K562 (cell line): ENCODE measurements around the gene EML5. TPM values are rescaled to one million over a fixed set of nuclear protein-coding genes. Genes with fewer than 3 reads are reported as not detected.
A peak's percentile ranks its signal among the peaks of the same experiment; 100 is the strongest.

Experiments used
- ATAC-seq: fragments of 200-7000 bp; cut with Tn5 transposase; 3 replicates; pipeline ENCODE4 v1.9.1; 2020; ENCODE audit warnings: moderate library complexity
- BruUV-seq: library from RNA; stranded (reverse); fragments of 400-500 nt; replicated peaks from 2 replicates; lab custom pipeline; 2021; lab: Mats Ljungman, UMichigan
- CTCF ChIA-PET: fragments of 300-600 bp; formaldehyde crosslinking; extraction: SDS; loops from one replicate; lab custom pipeline; 2021; ENCODE audit warnings: low intra/inter-chr PET ratio; lab: Yijun Ruan, JAX
- POLR2A ChIA-PET: fragments of 300-600, 350-650 bp; sonication (Branson Sonifier 250); formaldehyde crosslinking; extraction: SDS; loops from one replicate; lab custom pipeline; 2021; ENCODE audit warnings: antibody characterized with exemption, inconsistent platforms; lab: Yijun Ruan, JAX
- DNase-seq, 4 experiments: peaks; one replicate each; pipeline versions ENCODE4 v3.0.0 to v3.0.0-alpha.2; 2011 to 2018; ENCODE audit warnings: low spot score in 3 of 4, mixed read lengths in 3 of 4; ENCODE audit errors: extremely low read depth in 1 of 4
- FAIRE-seq: peaks from 2 replicates; lab custom pipeline; 2011; peaks lifted over from hg19 to GRCh38; lab: Jason Lieb, UNC
- H2AFZ ChIP-seq: 2 replicates; pipeline ENCODE4 v1.6.0; 2011; ENCODE audit warnings: low read depth, low read length, control low read depth, inconsistent platforms
- H3K27ac ChIP-seq: fragments of 200-600 bp; 3 replicates; pipeline ENCODE4 v1.8.0; 2011; ENCODE audit warnings: low read depth, mild to moderate bottlenecking, control low read depth, inconsistent platforms, low read length, moderate library complexity, mixed read lengths; ENCODE audit errors: extremely low read depth
- H3K27me3 ChIP-seq, 2 experiments: fragments of 300-600 bp in 1 of 2; 2 replicates in 1 of 2; 3 replicates in 1 of 2; pipeline versions ENCODE4 v1.6.0 to v1.8.0; 2011; ENCODE audit warnings: inconsistent platforms in 2 of 2, low read length in 2 of 2, mild to moderate bottlenecking in 1 of 2, mixed read lengths in 1 of 2, moderate library complexity in 1 of 2; ENCODE audit not compliant: control insufficient read depth in 2 of 2, insufficient read depth in 2 of 2
- H3K36me3 ChIP-seq: fragments of 300-600 bp; 3 replicates; pipeline ENCODE4 v1.8.0; 2011; ENCODE audit warnings: mild to moderate bottlenecking, low read length, inconsistent platforms; ENCODE audit not compliant: control insufficient read depth, insufficient read depth
- H3K4me1 ChIP-seq, 2 experiments: fragments of 200-600 bp in 1 of 2; replicated peaks in 1 of 2; 2 replicates in 1 of 2; 3 replicates in 1 of 2; pipeline versions ENCODE4 v1.5.1 to v1.8.0; 2011; ENCODE audit warnings: inconsistent platforms in 2 of 2, low read length in 2 of 2, mild to moderate bottlenecking in 1 of 2, mixed read lengths in 1 of 2, moderate library complexity in 1 of 2; ENCODE audit not compliant: control insufficient read depth in 2 of 2, insufficient read depth in 2 of 2
- H3K4me2 ChIP-seq: 2 replicates; pipeline ENCODE4 v1.6.1; 2011; ENCODE audit warnings: low read length, control low read depth, inconsistent platforms, mixed read lengths; ENCODE audit not compliant: insufficient read depth
- H3K4me3 ChIP-seq: fragments of 200-600 bp; sonication (generic), shearing (Covaris generic); 2 replicates; pipeline ENCODE4 v1.5.1; 2016; ENCODE audit warnings: control low read depth, inconsistent platforms
- H3K79me2 ChIP-seq: fragments of 200-600 bp; 3 replicates; pipeline ENCODE4 v1.8.0; 2011; ENCODE audit warnings: low read length, inconsistent platforms; ENCODE audit not compliant: control insufficient read depth, insufficient read depth
- H3K9ac ChIP-seq, 2 experiments: 2 replicates each; pipeline versions ENCODE4 v1.6.0 to v1.6.1; 2011; ENCODE audit warnings: low read depth in 2 of 2, low read length in 2 of 2, control low read depth in 1 of 2, inconsistent platforms in 1 of 2, mild to moderate bottlenecking in 1 of 2, mixed read lengths in 1 of 2; ENCODE audit not compliant: insufficient read depth in 1 of 2
- H3K9me1 ChIP-seq: one replicate; pipeline ENCODE4 v1.6.0; 2011; ENCODE audit warnings: inconsistent platforms, mild to moderate bottlenecking, low read length, moderate library complexity; ENCODE audit not compliant: control insufficient read depth, insufficient read depth
- H3K9me3 ChIP-seq: replicated peaks from 2 replicates; pipeline ENCODE4 v1.5.1; 2011; ENCODE audit warnings: low read depth, low read length, inconsistent platforms; ENCODE audit not compliant: control insufficient read depth, insufficient read depth
- H4K20me1 ChIP-seq: replicated peaks from 2 replicates; pipeline ENCODE4 v1.6.1; 2011; ENCODE audit warnings: low read length, inconsistent platforms, mixed read lengths; ENCODE audit not compliant: control insufficient read depth, insufficient read depth
- MYC ChIP-seq, 2 experiments: fragments of 250-450 bp in 1 of 2; sonication (Bioruptor Pico) in 1 of 2; IDR thresholded peaks; 2 replicates each; pipeline versions ENCODE4 v1.5.1 to v1.6.1; 2012 to 2021; ENCODE audit warnings: low read depth in 2 of 2, borderline replicate concordance in 1 of 2, improper control_type of control experiment in 1 of 2, low read length in 1 of 2, mild to moderate bottlenecking in 1 of 2, moderate library complexity in 1 of 2
- RBFOX2 ChIP-seq: fragments of 200-400 bp; formaldehyde crosslinking; IDR thresholded peaks from 2 replicates; pipeline ENCODE4 v1.6.1; 2017; ENCODE audit warnings: low read depth, mild to moderate bottlenecking, low read length, moderate library complexity
- ZEB2 ChIP-seq: fragments of 450-650 bp; IDR thresholded peaks from 2 replicates; pipeline ENCODE4 v1.6.1; 2016
- ZNF324 ChIP-seq: fragments of 250-450 bp; sonication (Bioruptor Pico); IDR thresholded peaks from 2 replicates; pipeline ENCODE4 v1.4.0; 2020; ENCODE audit warnings: mild to moderate bottlenecking
- WGBS: fragments of 100-300 bp; shearing (Covaris generic); methylation state at CpG from one replicate; pipeline ENCODE4 v1.1.6; 2016; ENCODE audit warnings: low coverage, mixed read lengths; ENCODE audit not compliant: insufficient coverage; ENCODE audit errors: missing lambda C conversion rate; 5-methylcytosine and 5-hydroxymethylcytosine counted together
- in situ Hi-C: fragments of 300-500 bp; cut with MboI; formaldehyde crosslinking; loops from 4 replicates; pipeline ENCODE4 v1.15.0; 2018; ENCODE audit warnings: inconsistent platforms, mixed read lengths
- intact Hi-C: fragments of 100-400 bp; cut with micrococcal nuclease; formaldehyde crosslinking; loops from 2 replicates; pipeline ENCODE4 v1.14.2; 2022
- polyA plus RNA-seq, 8 experiments: library from polyadenylated mRNA; depleted of rRNA in 4 of 8; stranded (reverse) in 5 of 8; unstranded in 3 of 8; fragments of >200 nt; fragmentation: Nextera tagmentation in 2 of 8; fragmentation: Illumina TruSeq in 1 of 8; extraction: Ambion mirVana in 2 of 8; extraction: Trizol in 1 of 8; gene quantifications; 2 replicates each; pipeline versions ENCODE4 v1.2.1 to v1.2.3, GENCODE V29; 2011 to 2014; ENCODE audit warnings: inconsistent platforms in 1 of 8, missing spikeins in 1 of 8
- total RNA-seq, 7 experiments: library from RNA; depleted of rRNA in 6 of 7; stranded (reverse); fragments of >200 nt in 6 of 7; fragmentation: Illumina TruSeq in 2 of 7; extraction: Trizol in 2 of 7; gene quantifications; 2 replicates each; pipeline versions ENCODE4 v1.2.1 to v1.2.3, GENCODE V29; 2011 to 2021; ENCODE audit warnings: low replicate concordance in 1 of 7
- TF ChIP-seq, protein P1 (sequence below), 2 experiments: fragments of 450-650 bp in 1 of 2; sonication (generic) in 1 of 2; formaldehyde crosslinking in 1 of 2; IDR thresholded peaks in 1 of 2; conservative IDR thresholded peaks in 1 of 2; 2 replicates each; pipeline versions ENCODE4 v1.6.1 to v1.8.1; 2016 to 2023; ENCODE audit warnings: mild to moderate bottlenecking in 2 of 2, moderate library complexity in 2 of 2, inconsistent platforms in 1 of 2, missing genetic modification reagents in 1 of 2

Gene EML5
- total and polyA plus RNA-seq, 9 of the 15 experiments (the other 6 are each of a cell fraction or from before 2014, with no cell fraction given), result 0.06 to 0.34 (median 0.22) TPM

DNA sequence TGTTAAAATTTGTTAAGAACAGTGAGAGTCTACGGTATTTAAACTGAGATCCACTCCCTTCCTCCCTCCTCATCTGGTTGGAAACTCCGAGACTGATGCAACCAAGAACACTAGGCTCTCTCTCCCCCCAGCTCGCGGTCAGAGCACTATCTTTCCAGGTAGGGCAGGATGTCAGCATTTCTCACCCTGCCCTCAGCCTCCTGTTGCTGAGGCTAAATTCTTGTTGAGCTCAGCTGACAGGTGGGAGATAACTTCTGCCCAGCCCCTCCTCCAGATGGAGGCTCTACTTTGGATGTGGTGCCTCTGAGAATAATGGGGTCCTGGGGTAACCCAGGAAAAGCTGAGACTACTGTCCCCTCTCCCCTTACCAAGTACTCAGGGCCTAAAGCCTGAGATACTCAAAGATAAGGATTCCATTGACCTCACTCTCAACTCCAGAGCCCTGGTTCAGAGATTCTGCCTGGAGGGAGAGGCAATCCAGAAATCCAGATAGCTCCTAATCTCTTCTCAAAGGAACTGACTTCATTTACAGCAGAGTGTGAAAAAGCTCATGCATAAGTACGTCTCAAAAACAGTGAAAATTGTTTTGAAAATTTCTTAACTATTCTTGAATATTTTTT, 110.1 kb downstream of the EML5 start (continued):
- TF ChIP-seq, protein P1, sequence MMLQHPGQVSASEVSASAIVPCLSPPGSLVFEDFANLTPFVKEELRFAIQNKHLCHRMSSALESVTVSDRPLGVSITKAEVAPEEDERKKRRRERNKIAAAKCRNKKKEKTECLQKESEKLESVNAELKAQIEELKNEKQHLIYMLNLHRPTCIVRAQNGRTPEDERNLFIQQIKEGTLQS (IDR thresholded peaks at IDR 0.05), result peak; percentile 38; the same call in 1 of the 2 replicates
- TF ChIP-seq, protein P1 (CRISPR knock-in tag; conservative IDR thresholded peaks at IDR 0.05), result no peak
- TF ChIP-seq MYC (IDR thresholded peaks at IDR 0.05; ENCODE audit: low read depth, low read length), result peak; percentile 23; the same call in 1 of the 2 replicates
- TF ChIP-seq MYC (CRISPR knock-in tag; IDR thresholded peaks at IDR 0.05; ENCODE audit: borderline replicate concordance, low read depth), result no peak
- peak; percentile 83 for TF ChIP-seq ZEB2
- TF ChIP-seq, all 486 proteins: peak for 7

DNA sequence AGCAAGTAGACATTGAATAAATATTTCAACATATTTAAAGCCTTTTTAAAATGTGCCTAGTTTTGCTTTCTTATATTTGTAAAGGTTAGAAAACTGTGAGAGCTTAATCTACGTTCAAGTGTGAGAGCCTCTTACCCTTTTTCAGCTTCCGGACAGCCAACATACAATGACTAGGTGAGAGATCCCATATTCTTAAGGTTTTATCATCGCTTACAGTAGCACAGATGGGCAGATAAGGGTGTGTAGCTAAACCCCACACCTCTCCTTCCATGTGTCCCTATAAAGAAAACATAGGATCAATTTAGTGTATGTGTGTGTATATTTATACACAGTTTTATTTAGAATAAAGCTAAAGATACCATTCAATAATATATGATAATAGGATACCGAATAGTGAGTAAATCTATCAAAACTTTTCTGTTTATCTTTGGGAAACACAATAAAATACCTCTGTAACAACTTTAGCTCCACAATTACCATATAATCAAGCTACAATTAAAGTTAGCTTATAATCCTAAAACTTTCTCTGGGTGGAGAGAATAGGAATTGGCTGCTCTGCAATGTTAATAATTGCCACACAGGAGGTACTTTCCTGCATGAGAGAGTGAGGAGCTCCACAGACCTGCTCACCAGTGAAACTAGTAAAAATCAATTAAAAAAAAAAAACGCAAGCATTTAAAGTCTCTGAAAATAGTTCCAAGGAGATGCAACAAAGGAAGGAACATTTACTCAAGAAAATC, 110.8 kb downstream of the EML5 start:
- Histone ChIP-seq H3K9me3 (no peaks in the 10 kb centered on the region), H3K36me3 (no peaks in the 10 kb centered on the region), H3K27ac (no peak overlapping the region), H3K9me1 (no peaks in the 10 kb centered on the region), H2AFZ (0 out of 2 replicates have a peak overlapping the region, but pooled peaks have one; percentile 4), H3K27me3 (no peaks in the 10 kb centered on the region)
- POLR2A ChIA-PET, result no interaction called here
- TF ChIP-seq ZNF324 (CRISPR knock-in tag), result no peak
- TF ChIP-seq RBFOX2, result 0 out of 2 replicates have a peak, but pooled peaks have one; percentile 18
- TF ChIP-seq, all 486 proteins: peak for 1
- 6% methylated on average over 5 of the region's 5 CpGs for WGBS
- BruUV-seq, result no TSS peak
- ATAC-seq (peak; percentile 80), DNase-seq (no peak), FAIRE-seq (no peak)
- H3K4me2 ChIP-seq, result no peak overlapping the region
- H4K20me1 ChIP-seq, result no peaks in the 10 kb centered on the region
- no peak overlapping the region for H3K9ac ChIP-seq
- intact Hi-C loops (no loop called here), in situ Hi-C loops (no loop called here)
- CTCF ChIA-PET, result no interaction called here
- H3K4me1 ChIP-seq, result peaks cover 0 to 4% of the 10 kb centered on the region in 2 experiments; a peak in 2 of 5 replicates
- no peak overlapping the region for H3K4me3 ChIP-seq
- no peaks in the 10 kb centered on the region for H3K79me2 ChIP-seq
